Esophagus squamous epithelium (tissue), 5 donors: ENCODE measurements around the gene MGST2. TPM values are rescaled to one million over a fixed set of nuclear protein-coding genes. Genes with fewer than 3 reads are reported as not detected.

ENCODE experiments used
- DNase-seq: peaks from one replicate; lab custom pipeline; 2025; lab: John Stamatoyannopoulos, UW
- H3K27ac ChIP-seq, 4 donors: fragments of 200-600 bp; sonication (generic); one replicate each; pipeline ENCODE4 v1.5.1; 2016 to 2019; ENCODE audit warnings: mild to moderate bottlenecking in 1 of 4
- H3K27me3 ChIP-seq, 4 donors: fragments of 200-600 bp; sonication (generic); 1 replicate in 3 of 4; 2 replicates in 1 of 4; pipeline versions ENCODE4 v1.5.1 to v1.6.0; 2017 to 2021; ENCODE audit warnings: antibody characterized with exemption in 1 of 4
- H3K36me3 ChIP-seq, 3 donors: fragments of 200-600 bp; sonication (generic); one replicate each; pipeline ENCODE4 v1.5.1; 2016 to 2019
- H3K4me1 ChIP-seq, 3 donors: fragments of 200-600 bp; sonication (generic); one replicate each; pipeline ENCODE4 v1.5.1; 2017 to 2019
- H3K4me3 ChIP-seq, 4 donors: fragments of 200-600 bp; sonication (generic); 1 replicate in 3 of 4; 2 replicates in 1 of 4; pipeline ENCODE4 v1.5.1; 2016 to 2019; ENCODE audit warnings: mild to moderate bottlenecking in 2 of 4, moderate library complexity in 1 of 4
- H3K9me3 ChIP-seq, 3 donors: fragments of 200-600 bp; sonication (generic); one replicate each; pipeline ENCODE4 v1.5.1; 2016 to 2019
- POLR2A ChIP-seq, 4 donors: fragments of 450-650 bp; IDR thresholded peaks; one replicate each; pipeline ENCODE4 v1.6.1; 2017; ENCODE audit warnings: antibody characterized with exemption in 4 of 4, mild to moderate bottlenecking in 4 of 4, moderate library complexity in 3 of 4
- WGBS, 2 donors: methylation state at CpG; one replicate each; pipeline ENCODE4 v1.1.5; 2018; 5-methylcytosine and 5-hydroxymethylcytosine counted together
- intact Hi-C: fragments of 100-400 bp; cut with DNase I; formaldehyde crosslinking; loops from one replicate; pipeline ENCODE4 v1.15.0; 2022
- total RNA-seq, 4 donors: library from RNA; depleted of rRNA; stranded (reverse); fragments of >200 nt; gene quantifications; one replicate each; pipeline ENCODE4 v1.1.0, GENCODE V29; 2016
- TF ChIP-seq, protein P1 (sequence below), 6 experiments: fragments of 450-650 bp in 4 of 6; fragments of 200-600 bp in 2 of 6; sonication (generic) in 2 of 6; IDR thresholded peaks; one replicate each; pipeline ENCODE4 v1.5.1; 2016 to 2019; ENCODE audit warnings: antibody characterized with exemption in 6 of 6, mild to moderate bottlenecking in 4 of 6, moderate library complexity in 4 of 6
- donor health status: DM: yes; HTN: yes; CAD: no.

Gene MGST2
- total RNA-seq, 4 donors from 2014 or later, result 105 to 209 (median 158) TPM

DNA sequence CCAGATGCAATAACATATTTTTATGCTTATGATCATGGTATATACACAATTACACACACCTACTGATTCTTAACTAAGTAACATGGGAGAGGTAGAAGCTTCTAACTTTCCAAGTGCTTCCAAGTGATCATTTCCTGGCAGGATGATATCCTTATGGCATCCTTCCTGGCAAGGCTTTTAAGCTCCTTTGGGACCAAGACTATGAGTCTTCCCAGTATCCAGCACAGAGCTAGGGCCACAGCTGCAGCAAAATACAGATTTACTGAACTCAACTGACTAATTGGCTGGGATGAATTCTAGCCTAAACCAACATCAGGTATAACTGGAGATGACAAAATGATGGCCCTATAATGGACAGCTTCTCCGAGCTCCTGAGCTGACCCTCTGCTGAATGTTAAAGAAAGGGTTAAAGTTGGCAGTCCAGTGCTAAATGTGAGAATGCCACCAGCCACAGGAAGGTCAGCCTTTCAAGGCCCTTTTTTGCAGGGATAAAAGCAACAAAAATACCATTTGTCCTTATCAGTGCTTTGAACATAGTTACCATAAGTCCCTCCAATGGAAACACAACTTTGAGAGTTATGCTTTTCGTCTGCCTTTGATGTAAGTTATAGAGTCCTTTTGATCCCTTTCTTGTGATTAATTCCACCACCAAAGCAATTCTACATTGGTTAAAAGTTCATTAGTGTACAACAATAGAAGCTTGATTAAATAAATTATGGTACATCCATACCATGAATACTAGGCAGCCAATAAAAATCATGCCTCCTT lies 73.4 kb downstream of the MGST2 start:
- 81% methylated on average over 2 of the region's 2 CpGs for WGBS, 2 donors
- TF ChIP-seq, protein P1, sequence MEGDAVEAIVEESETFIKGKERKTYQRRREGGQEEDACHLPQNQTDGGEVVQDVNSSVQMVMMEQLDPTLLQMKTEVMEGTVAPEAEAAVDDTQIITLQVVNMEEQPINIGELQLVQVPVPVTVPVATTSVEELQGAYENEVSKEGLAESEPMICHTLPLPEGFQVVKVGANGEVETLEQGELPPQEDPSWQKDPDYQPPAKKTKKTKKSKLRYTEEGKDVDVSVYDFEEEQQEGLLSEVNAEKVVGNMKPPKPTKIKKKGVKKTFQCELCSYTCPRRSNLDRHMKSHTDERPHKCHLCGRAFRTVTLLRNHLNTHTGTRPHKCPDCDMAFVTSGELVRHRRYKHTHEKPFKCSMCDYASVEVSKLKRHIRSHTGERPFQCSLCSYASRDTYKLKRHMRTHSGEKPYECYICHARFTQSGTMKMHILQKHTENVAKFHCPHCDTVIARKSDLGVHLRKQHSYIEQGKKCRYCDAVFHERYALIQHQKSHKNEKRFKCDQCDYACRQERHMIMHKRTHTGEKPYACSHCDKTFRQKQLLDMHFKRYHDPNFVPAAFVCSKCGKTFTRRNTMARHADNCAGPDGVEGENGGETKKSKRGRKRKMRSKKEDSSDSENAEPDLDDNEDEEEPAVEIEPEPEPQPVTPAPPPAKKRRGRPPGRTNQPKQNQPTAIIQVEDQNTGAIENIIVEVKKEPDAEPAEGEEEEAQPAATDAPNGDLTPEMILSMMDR (IDR thresholded peaks at IDR 0.05), result no peak
- TF ChIP-seq POLR2A (IDR thresholded peaks at IDR 0.05), result no peak
- Histone ChIP-seq H3K27me3 (peaks cover 0 to 6% (median 0%) of the 10 kb centered on the region in 4 donors), H3K36me3 (no peaks in the 10 kb centered on the region), H3K4me1 (peaks cover 11 to 75% (median 41%) of the 10 kb centered on the region in 3 donors), H3K9me3 (no peaks in the 10 kb centered on the region), H3K27ac (peak overlapping the region in 2 of 4 donors; percentile 85 to 86), H3K4me3 (no peak overlapping the region)
- DNase-seq, result no peak
- intact Hi-C loops, result no loop called here

DNA sequence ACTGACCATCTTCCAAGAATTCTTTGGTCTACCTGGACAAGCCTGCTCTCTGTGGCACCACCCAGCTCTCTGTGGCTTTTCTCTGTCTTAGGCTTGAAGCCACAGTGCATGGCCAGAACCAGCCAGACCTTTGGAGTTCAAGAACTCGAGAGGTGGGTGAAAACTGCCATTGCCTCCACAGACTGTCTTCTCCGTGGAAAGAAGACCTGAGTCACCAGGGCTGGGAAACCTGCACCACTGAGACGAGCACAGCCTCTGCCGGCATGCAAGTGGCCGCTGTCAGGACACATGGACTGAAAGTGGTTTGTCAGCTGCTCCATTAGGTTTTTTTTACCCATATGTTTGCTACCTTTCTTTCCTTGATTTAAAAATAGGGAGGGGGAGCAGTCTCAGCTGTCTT lies 74.5 kb downstream of the MGST2 start:
- Histone ChIP-seq H3K27me3 (peaks cover 0 to 6% (median 0%) of the 10 kb centered on the region in 4 donors), H3K4me1 (peaks cover 11 to 64% (median 35%) of the 10 kb centered on the region in 3 donors), H3K36me3 (no peaks in the 10 kb centered on the region), H3K4me3 (peak overlapping the region in 1 of 4 donors; percentile 34), H3K27ac (peak overlapping the region; percentile 69 to 90 (median 86)), H3K9me3 (no peaks in the 10 kb centered on the region)
- DNase-seq, result no peak
- WGBS, 2 donors, result 30 to 38% methylated on average over 4 to 5 of the region's 5 CpGs
- no peak for TF ChIP-seq POLR2A (IDR thresholded peaks at IDR 0.05)
- TF ChIP-seq, protein P1 (IDR thresholded peaks at IDR 0.05), result no peak
- intact Hi-C loops, result no loop called here

DNA sequence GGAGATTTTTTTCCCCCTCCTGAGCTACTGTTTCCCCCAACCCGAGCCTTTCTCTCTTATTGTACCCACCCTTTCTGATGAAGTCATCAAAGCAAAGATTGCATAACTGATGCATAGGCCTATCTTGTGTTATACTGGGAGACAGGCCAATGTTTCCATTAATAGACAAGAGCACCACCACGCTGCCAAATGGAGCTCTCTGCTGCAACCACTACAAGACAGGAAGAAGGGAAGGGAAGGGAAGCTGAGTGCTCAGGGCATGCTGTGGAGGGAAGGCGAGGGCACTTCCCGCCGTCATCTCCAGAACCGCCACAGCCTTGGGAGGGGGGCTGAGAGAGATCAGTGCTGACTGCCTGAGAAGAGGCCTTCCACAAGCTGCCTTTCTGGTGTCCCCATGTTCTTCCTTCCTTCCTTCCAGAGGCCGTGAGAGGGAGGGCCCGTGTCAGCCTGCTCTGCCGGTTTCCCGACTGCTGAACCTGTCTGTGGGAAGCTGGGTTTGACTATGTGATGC lies 75.0 kb downstream of the MGST2 start:
- H3K36me3 ChIP-seq, result no peaks in the 10 kb centered on the region
- H3K27me3 ChIP-seq, result peaks cover 0 to 2% (median 0%) of the 10 kb centered on the region in 4 donors
- no peaks in the 10 kb centered on the region for H3K9me3 ChIP-seq
- TF ChIP-seq, protein P1 (IDR thresholded peaks at IDR 0.05), result peak in 5 of 6 experiments; percentile 24 to 41 (median 34)
- TF ChIP-seq POLR2A (IDR thresholded peaks at IDR 0.05), result no peak
- peak overlapping the region; percentile 69 to 90 (median 86) for H3K27ac ChIP-seq
- peak overlapping the region in 2 of 4 donors; percentile 1 to 34 for H3K4me3 ChIP-seq
- intact Hi-C loops, result no loop called here
- H3K4me1 ChIP-seq, result peaks cover 7 to 60% (median 31%) of the 10 kb centered on the region in 3 donors
- 8 to 19% methylated on average over 2 to 6 of the region's 10 CpGs for WGBS, 2 donors
- peak; percentile 12 for DNase-seq

DNA sequence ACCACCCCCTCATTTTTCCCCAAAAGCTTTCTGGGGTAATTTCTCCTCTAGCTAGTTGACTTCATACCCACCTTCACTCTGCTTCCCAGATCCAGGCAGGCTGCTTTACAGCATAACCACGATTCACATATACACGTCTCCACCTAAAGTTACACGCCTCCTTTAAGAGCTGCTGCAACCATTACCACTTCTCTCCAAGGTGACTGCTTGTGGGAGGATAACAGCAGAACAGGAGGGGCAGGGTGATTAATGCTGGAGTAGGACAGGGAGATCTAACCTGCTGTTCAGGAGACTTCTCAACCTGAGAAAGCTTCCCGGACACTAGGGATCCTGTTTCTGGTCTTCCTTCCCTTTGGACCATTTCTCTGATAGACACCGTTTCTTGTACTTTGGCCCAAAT lies 77.4 kb downstream of the MGST2 start:
- 57 to 66% methylated on average over 5 of the region's 5 CpGs for WGBS, 2 donors
- TF ChIP-seq POLR2A (IDR thresholded peaks at IDR 0.05), result no peak
- TF ChIP-seq, protein P1 (IDR thresholded peaks at IDR 0.05), result no peak
- intact Hi-C loops, result no loop called here
- Histone ChIP-seq H3K4me1 (peaks cover 5 to 50% (median 31%) of the 10 kb centered on the region in 3 donors), H3K9me3 (no peaks in the 10 kb centered on the region), H3K4me3 (no peak overlapping the region), H3K36me3 (no peaks in the 10 kb centered on the region), H3K27ac (peak overlapping the region in 2 of 4 donors; percentile 64 to 74), H3K27me3 (no peaks in the 10 kb centered on the region)
- DNase-seq, result no peak

DNA sequence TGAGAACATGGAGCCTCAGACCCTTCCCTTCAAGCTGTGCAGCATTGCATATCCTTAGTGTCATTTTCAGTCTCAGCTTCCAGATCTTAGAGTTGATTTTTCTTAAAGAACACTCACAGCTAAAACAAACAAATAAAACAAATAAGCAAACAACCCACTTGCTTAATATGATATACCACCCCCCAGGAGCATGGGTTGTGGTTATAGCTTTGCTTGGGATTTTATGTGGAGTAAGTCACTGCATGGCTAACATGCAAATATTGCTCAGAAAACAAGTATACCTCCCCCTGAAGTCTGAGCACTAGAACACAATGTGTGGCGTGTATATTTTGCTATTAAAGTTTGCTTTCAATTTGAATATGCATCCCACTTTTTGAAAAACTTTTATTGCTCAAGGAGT lies 78.6 kb downstream of the MGST2 start:
- intact Hi-C loops, result no loop called here
- DNase-seq, result no peak
- H3K27me3 ChIP-seq, result no peaks in the 10 kb centered on the region
- H3K36me3 ChIP-seq, result no peaks in the 10 kb centered on the region
- H3K9me3 ChIP-seq, result no peaks in the 10 kb centered on the region
- no peak overlapping the region for H3K27ac ChIP-seq
- TF ChIP-seq, protein P1 (IDR thresholded peaks at IDR 0.05), result no peak
- no peak for TF ChIP-seq POLR2A (IDR thresholded peaks at IDR 0.05)
- H3K4me3 ChIP-seq, result no peak overlapping the region
- peaks cover 2 to 43% (median 27%) of the 10 kb centered on the region in 3 donors for H3K4me1 ChIP-seq
- WGBS, 2 donors, result 100% methylated on average over 1 of the region's 1 CpG
